Right renal pelvis (tissue), 4 donors: ENCODE data around the gene WDR89. TPM values are rescaled to one million over a fixed set of nuclear protein-coding genes. Genes with fewer than 3 reads are reported as not detected.
"Not testable (repeated sequence)": the region's sequence is repeated elsewhere in the genome, so short reads cannot be mapped to it uniquely, and the experiment has no call there.

ENCODE experiments used
- DNase-seq, 4 donors: peaks; one replicate each; pipeline ENCODE4 v3.0.0-alpha.2; 2013; ENCODE audit warnings: low read depth in 4 of 4, low spot score in 3 of 4, missing footprints in 1 of 4
- polyA plus RNA-seq, 4 donors: library from polyadenylated mRNA; unstranded; fragments of 120-200 nt; gene quantifications; one replicate each; pipeline ENCODE4 v1.2.1, GENCODE V29; 2013; ENCODE audit not compliant: insufficient read length in 4 of 4

Gene WDR89, protein sequence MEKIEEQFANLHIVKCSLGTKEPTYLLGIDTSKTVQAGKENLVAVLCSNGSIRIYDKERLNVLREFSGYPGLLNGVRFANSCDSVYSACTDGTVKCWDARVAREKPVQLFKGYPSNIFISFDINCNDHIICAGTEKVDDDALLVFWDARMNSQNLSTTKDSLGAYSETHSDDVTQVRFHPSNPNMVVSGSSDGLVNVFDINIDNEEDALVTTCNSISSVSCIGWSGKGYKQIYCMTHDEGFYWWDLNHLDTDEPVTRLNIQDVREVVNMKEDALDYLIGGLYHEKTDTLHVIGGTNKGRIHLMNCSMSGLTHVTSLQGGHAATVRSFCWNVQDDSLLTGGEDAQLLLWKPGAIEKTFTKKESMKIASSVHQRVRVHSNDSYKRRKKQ
- 10 to 100 TPM; 21.5 to 28.0 (median 26.6) TPM for polyA plus RNA-seq

DNA sequence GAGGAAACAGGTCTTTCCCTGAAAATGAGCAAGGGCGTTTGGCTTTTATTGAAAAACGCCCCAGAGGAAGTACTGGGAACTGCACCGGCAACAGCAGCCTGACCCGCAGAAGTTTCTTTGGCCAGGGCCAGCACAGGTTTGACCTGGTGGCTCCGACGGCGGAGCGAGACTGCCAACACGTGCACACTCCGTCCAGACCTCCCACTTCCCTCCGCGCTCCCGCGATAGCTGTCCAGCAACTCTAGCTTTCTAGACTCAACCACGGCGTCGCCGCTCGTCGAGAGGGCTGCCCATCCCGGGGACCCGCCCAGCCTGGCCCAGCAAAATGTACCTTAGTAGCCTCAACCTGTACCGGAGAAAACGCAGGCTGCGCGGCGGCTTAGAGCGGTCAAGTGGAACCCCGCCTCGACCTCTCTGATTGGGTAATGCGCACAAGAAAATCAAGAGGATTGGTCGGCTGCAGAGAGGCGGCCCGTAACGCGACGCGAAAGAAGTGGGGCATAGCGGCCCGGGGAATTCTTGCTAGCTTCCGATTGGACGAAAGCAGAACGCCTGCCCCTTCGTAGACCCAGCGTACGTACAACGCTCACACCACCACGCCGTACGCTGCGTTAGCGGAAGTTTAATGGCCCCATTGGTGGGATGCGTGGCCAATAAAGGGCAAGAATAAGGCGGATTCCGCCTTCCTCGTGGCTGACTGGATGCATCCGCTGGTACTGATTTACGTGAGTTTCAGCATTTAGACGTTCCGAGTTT lies at the start of gene WDR89:
Gene WDR89 (minus strand): TSS at position 399 of the 756 bp plus-strand sequence. CDS start 41,929 bp downstream, outside the sequence.
- peak; percentile 96 to 98 (median 98) for DNase-seq

DNA sequence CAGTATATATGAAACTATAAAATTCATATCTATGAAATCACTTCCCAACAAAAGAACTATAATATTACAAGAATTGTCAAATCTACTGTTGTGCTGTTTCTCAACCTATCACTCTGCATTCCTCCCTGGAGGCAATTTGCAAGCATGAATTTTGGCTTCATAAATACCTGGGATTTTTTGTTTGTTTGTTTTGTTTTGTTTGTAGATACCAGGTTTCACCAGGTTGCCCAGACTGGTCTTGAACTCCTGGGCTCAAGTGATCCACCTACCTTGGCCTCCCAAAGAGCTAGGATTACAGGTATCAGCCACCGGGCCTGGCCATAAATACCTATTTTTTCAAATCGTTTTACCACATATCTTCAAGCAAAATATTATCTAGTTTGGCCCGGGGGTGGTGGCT lies 47.5 kb upstream of the WDR89 start:
- no peak for DNase-seq

GRCh38 chr14:63686926-63687325 lies 45.3 kb upstream of the WDR89 start:
- DNase-seq: no peak

DNA sequence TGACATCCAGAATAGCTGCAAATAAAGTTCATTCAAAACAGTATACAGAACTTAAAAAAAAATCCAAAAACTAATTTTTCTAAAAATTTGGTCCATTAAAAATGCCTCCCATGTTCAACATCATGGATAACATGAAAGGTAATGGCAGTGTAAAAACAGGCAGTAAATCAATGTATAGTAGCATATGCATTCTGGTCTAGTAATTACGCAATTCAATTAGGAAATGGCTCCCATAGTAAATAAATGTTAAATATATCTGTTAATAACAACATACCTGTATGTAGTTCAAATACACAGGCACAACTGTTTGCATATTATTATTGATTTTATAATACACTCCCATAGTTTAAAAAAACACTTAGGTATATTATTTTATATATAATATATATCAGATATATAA lies 43.7 kb upstream of the WDR89 start:
- DNase-seq: no peak

DNA sequence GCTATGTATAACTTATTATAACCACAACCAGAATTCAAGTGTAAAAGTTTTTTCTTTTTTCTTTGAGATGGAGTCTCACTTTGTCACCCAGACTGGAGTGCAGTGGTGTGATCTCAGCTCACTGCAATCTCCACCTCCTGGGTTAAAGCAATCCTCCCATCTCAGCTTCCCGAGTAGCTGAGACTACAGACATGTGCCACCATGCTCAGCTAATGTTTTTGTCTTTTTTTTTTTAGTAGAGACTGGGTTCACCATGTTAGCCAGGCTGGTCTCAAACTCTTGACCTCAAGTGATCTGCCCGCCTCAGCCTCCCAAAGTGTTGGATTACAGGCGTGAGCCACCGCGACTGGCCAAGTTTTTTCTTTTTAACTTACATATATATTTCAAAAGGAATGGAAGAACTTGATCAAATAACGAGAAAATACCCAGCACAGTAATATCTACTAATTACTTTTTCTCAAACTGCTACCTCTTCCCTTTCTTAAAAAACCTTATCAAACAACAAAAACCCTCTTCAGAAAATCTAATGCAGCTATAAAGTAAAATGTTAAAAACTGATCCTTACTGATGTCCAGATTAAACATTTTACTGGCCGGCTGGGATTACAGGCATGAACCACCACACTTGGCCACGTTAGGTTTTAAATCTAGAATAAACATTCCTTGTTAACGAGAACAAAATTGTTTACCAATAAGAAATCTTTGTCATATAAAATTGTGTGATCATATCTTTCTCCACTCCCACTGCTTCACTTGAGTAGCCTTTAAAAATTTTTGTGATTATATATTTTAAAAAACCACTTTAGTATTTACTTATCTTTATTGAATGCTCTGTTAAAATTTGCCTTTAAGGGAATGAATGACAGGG lies 41.3 kb upstream of the WDR89 start:
- DNase-seq: no peak

- DNase-seq: no peak
These were observed 36.9 kb upstream of the WDR89 start for GRCh38 chr14:63678536-63678935.

GRCh38 chr14:63677891-63678379 lies 36.3 kb upstream of the WDR89 start:
- no peak for DNase-seq

GRCh38 chr14:63676615-63677014 lies 34.9 kb upstream of the WDR89 start:
- DNase-seq: no peak

- DNase-seq: no peak
These were observed 32.3 kb upstream of the WDR89 start for GRCh38 chr14:63673886-63674497.

DNA sequence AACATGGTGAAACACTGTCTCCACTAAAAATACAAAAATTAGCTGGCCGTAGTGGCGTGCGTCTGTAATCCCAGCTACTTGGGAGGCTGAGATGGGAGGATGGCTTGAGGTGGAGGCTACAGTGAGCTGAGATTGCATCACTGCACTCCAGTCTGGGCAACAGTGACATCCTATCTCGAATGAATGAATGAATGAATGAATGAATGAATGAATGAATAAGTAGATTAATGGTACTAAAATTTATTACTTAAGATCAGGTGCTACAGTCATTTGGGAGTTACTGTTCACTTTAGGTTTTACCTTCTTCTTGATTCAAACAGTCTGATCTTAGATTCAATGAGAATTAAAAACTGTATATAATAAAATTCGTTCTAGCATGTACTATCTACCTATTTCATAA lies 31.6 kb upstream of the WDR89 start:
- DNase-seq: no peak

DNA sequence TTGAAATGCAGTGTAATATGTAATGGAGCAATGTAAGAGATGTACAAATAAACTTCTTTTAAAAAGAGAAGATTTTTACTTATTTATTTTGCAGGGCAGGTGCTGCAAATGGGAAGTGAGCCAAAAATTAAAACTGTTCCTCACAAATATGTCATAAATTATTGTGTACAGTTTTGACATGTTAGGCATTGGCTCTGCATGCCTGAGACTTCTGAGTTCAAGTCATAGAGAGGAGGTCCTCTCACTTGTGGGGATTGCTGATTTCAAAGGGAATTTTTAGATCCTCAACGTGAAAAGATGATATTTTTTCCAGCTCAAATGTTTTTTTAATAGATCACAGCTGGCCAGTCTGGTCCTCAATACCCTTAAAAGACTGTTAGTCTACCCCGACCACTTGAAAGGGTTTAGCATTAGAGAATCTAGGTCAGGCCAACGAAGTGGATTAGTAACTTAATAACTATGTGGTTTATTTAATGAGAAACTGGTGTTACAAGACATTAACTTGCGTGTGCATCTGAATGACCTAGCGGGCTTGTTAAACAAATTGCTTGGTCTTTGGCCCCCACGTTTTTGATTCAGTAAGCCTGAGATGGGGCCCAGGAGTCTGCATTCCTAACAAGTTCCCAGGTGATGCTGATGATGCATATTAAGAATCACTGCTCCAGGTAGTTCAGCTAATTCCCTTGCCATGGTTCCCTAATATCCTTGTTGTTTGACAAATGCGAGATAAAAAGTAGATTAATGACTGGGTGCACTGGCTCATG lies 30.9 kb upstream of the WDR89 start:
- DNase-seq: peak in 2 of 4 donors; percentile 43 to 57

- no peak for DNase-seq
These were observed 30.3 kb upstream of the WDR89 start for GRCh38 chr14:63671987-63672386.

DNA sequence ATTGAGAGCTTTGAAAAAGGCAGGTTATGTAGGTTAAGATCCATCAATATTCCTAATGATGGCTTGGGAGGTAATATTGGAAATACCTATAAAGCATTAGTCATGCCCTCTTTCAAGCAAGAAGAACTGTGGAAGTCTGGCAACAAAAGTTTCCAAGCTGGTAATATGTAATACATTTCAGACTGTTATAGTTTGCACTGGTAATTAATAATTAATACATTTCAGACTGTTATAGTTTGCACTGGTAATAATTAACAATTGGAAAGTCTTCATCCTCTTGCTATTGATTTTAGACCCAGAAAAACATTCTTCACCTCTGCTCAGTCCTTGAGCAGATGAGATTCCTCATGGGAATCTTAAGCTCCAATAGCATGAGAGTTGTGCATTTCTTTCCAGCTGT lies 29.0 kb upstream of the WDR89 start:
- DNase-seq: no peak

DNA sequence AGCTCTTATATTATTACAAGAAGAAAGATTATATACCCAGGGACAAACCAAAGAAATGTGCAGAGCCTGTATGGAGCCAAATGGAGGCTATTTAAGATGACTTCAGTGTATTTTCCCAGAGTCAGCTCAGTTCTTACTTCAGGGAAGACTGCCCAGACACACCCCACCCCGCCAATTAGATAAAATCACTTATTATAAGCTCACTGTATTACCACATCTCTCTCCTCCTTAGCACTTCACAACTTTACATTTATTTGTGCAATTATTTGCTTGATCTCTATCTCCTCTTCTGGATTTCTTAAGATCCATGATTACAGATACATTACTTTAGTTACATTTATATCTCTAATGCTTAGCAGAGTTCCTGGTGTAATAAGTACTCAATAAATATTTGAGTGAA lies 24.7 kb upstream of the WDR89 start:
- DNase-seq: no peak

DNA sequence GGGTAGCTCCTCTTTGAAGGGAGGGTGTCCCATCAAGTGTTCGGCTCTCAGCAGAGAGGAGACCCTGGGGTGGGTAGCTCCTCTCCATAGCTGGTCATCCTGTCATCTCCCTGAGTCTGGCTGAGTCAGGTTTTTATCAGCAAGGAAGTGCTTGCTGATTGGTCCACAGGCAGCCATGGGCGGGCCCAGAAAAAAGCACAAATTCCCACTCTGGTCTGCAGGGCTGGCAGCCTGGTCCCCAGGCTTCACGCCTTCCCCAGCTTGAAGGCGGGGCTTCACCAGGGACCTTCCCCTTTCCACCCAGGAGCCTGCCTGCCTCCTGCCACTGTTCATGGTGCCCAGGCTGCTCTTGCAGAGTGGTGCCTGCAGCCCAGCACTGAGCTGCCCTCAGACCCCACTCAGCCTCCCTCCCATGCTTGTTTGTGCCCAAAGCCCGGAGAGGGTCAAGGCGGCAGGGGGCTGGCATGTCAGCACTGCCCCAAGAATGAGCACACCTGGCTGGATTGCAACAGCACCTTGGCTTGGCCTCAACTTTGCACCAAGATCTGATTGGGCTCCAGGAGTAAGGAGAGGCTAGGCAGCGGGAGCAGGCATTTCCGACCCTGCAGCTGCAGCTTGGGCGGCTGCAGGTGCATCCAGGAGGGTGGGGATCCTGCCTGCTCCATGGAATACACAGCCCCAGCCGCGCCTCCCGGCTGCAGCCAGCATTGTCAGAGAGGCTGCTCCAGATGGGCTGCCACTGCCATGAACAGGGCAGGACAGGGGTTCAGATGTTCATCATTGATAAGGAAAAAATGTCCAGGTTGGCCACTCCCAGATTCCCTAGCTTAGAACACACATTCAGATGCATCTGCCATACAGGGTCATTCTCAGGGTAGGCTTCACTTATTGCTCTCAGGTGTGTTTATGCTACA lies 22.0 kb upstream of the WDR89 start:
- DNase-seq: no peak

DNA sequence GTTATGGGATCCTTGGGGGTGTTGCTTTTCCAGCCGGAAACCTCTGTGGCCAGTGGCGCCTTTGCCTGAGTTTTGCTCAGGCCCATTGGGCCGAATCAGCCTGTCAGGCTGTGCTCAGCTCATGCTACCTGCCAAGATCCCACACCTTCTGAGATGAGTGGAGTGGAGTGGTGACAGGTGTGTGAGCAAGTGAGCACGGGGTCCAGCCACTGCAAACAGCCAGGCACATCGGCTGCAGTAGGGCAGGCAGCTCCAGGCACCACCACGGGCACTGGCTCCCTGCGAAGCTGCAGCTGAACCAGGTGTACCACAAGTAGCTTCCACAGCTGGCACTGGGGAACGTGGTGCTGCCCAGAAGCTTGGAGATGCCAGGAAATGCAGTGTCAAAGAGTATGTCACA lies 21.1 kb upstream of the WDR89 start:
- no peak for DNase-seq

- not testable (repeated sequence) for DNase-seq
These were observed 20.2 kb upstream of the WDR89 start for GRCh38 chr14:63661881-63662280.

- DNase-seq: no peak
These were observed 18.1 kb upstream of the WDR89 start for GRCh38 chr14:63659726-63660125.

DNA sequence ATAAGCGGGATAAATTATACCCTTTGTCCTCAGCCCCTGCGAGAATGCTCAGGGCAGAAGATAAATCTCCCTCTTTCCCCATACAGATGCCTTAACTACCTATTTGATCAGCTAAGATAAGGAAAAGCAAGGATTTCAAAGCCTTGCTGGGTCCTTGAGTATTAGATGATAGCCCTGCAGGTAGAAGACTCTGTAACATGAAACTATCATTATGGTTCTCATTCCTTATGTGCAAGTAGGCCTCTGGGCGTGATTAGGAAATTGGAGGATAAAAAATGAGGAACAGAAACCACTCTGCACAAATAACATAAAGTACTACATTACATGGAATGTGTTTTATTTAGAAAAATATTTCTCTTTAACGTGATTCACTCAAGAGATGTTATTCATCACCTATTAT lies 14.5 kb upstream of the WDR89 start:
- no peak for DNase-seq
